Tibial nerve (tissue), 4 donors: ENCODE measurements around the gene CCDC124. TPM values are rescaled to one million over a fixed set of nuclear protein-coding genes. Genes with fewer than 3 reads are reported as not detected.

Source experiments
- DNase-seq, 2 donors: peaks; one replicate each; pipeline ENCODE4 v3.0.0-alpha.2; 2019; ENCODE audit warnings: low spot score in 2 of 2
- H3K27ac ChIP-seq, 4 donors: fragments of 200-600 bp; sonication (generic) in 3 of 4; one replicate each; pipeline ENCODE4 v1.5.1; 2017 to 2019; ENCODE audit warnings: mild to moderate bottlenecking in 1 of 4
- H3K27me3 ChIP-seq, 2 donors: fragments of 200-600 bp; sonication (generic) in 1 of 2; one replicate each; pipeline versions ENCODE4 v1.5.1 to v1.6.0; 2017 to 2019
- H3K36me3 ChIP-seq, 3 donors: fragments of 200-600 bp; sonication (generic); one replicate each; pipeline ENCODE4 v1.5.1; 2018 to 2019
- H3K4me1 ChIP-seq, 4 donors: fragments of 200-600 bp; sonication (generic) in 3 of 4; one replicate each; pipeline ENCODE4 v1.5.1; 2017 to 2019
- H3K4me3 ChIP-seq, 4 donors: fragments of 200-600 bp; sonication (generic) in 3 of 4; one replicate each; pipeline ENCODE4 v1.5.1; 2017 to 2019; ENCODE audit warnings: mild to moderate bottlenecking in 1 of 4, moderate library complexity in 1 of 4
- H3K9me3 ChIP-seq, 4 donors: fragments of 200-600 bp; sonication (generic) in 3 of 4; one replicate each; pipeline ENCODE4 v1.5.1; 2017 to 2019
- CTCF ChIP-seq, 5 experiments: fragments of 200-600 bp in 3 of 5; fragments of 450-650 bp in 2 of 5; sonication (generic) in 3 of 5; IDR thresholded peaks; one replicate each; pipeline ENCODE4 v1.5.1; 2016 to 2019; ENCODE audit warnings: antibody characterized with exemption in 5 of 5, mild to moderate bottlenecking in 3 of 5, moderate library complexity in 2 of 5
- EP300 ChIP-seq, 2 donors: sonication (generic); formaldehyde crosslinking; IDR thresholded peaks; one replicate each; pipeline ENCODE4 v1.6.1; 2017; ENCODE audit warnings: antibody characterized with exemption in 2 of 2, mild to moderate bottlenecking in 1 of 2
- POLR2A ChIP-seq, 2 donors: fragments of 450-650 bp; IDR thresholded peaks; one replicate each; pipeline ENCODE4 v1.6.1; 2017; ENCODE audit warnings: antibody characterized with exemption in 2 of 2, mild to moderate bottlenecking in 2 of 2, moderate library complexity in 2 of 2
- WGBS, 2 donors: methylation state at CpG; one replicate each; pipeline ENCODE4 v1.1.5; 2018; 5-methylcytosine and 5-hydroxymethylcytosine counted together
- total RNA-seq, 4 donors: library from RNA; depleted of rRNA; stranded (reverse); fragments of >200 nt; gene quantifications; one replicate each; pipeline ENCODE4 v1.1.0, GENCODE V29; 2016

CCDC124 gene
- total RNA-seq, 4 donors from 2014 or later = 29.3 to 69.0 (median 33.9) TPM

DNA sequence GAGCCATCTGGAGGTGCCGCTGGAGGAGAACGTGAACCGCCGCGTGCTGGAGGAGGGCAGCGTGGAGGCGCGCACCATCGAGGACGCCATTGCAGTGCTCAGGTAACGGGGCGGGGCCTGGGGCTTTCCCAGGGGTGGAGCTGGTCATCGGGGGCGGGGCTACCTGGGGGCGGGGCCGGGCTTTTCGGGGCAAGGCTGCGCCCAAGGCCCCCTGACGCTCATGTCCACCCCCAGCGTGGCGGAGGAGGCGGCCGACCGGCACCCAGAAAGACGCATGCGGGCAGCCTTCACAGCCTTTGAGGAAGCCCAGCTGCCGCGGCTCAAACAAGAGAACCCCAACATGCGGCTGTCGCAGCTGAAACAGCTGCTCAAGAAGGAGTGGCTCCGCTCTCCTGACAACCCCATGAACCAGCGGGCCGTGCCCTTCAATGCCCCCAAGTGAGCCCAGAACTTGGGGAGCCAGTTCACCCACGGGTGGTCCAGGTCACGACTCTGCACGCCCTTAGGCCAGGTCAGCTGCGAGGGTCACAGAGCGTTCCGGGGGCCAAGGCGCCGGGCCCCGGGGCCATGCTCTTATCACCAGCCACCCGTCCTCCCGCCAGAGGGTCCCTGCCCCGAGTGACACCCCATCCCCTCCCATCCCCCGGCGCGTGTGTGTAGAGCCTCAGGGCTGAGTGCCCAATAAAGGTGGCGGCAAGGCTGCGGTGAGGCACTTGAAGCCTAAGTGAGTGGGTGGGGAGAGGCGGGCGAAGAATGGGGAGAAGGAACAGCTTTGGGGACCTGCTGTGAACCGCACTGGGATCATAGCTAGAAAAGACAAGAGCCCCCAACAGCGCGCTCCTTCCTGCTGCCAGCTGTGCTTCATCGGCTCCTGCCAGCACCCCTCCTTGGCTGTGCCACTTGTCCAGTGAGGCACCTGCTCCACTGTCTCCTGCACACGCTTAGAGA is 10.7 kb downstream of the CCDC124 start:
- Histone ChIP-seq H3K4me3 (no peak overlapping the region), H3K27me3 (peaks cover 0 to 1% of the 10 kb centered on the region in 2 donors), H3K4me1 (peaks cover 0 to 18% (median 4%) of the 10 kb centered on the region in 4 donors), H3K9me3 (no peaks in the 10 kb centered on the region), H3K36me3 (peaks cover 0 to 65% (median 0%) of the 10 kb centered on the region in 3 donors), H3K27ac (no peak overlapping the region)
- 79 to 81% methylated on average over 45 to 54 of the region's 57 CpGs for WGBS, 2 donors
- TF ChIP-seq CTCF (IDR thresholded peaks at IDR 0.05) (no peak), POLR2A (IDR thresholded peaks at IDR 0.05) (no peak), EP300 (IDR thresholded peaks at IDR 0.05) (no peak)
- no peak for DNase-seq

GRCh38 chr19:17944301-17944700 is 11.5 kb downstream of the CCDC124 start:
- no peak overlapping the region for H3K4me3 ChIP-seq
- H3K27me3 ChIP-seq = peaks cover 0 to 9% of the 10 kb centered on the region in 2 donors
- no peak for DNase-seq
- peaks cover 0 to 58% (median 0%) of the 10 kb centered on the region in 3 donors for H3K36me3 ChIP-seq
- TF ChIP-seq EP300 (IDR thresholded peaks at IDR 0.05) (no peak), CTCF (IDR thresholded peaks at IDR 0.05) (no peak), POLR2A (IDR thresholded peaks at IDR 0.05) (no peak)
- H3K9me3 ChIP-seq = no peaks in the 10 kb centered on the region
- peaks cover 0 to 23% (median 7%) of the 10 kb centered on the region in 4 donors for H3K4me1 ChIP-seq
- WGBS, 2 donors = 60 to 68% methylated on average over 4 of the region's 4 CpGs
- no peak overlapping the region for H3K27ac ChIP-seq

- H3K4me1 ChIP-seq = peaks cover 0 to 52% (median 27%) of the 10 kb centered on the region in 4 donors
- WGBS, 2 donors = 20 to 23% methylated on average over 29 of the region's 29 CpGs
Observed at GRCh38 chr19:17946965-17947784, 14.4 kb downstream of the CCDC124 start.

DNA sequence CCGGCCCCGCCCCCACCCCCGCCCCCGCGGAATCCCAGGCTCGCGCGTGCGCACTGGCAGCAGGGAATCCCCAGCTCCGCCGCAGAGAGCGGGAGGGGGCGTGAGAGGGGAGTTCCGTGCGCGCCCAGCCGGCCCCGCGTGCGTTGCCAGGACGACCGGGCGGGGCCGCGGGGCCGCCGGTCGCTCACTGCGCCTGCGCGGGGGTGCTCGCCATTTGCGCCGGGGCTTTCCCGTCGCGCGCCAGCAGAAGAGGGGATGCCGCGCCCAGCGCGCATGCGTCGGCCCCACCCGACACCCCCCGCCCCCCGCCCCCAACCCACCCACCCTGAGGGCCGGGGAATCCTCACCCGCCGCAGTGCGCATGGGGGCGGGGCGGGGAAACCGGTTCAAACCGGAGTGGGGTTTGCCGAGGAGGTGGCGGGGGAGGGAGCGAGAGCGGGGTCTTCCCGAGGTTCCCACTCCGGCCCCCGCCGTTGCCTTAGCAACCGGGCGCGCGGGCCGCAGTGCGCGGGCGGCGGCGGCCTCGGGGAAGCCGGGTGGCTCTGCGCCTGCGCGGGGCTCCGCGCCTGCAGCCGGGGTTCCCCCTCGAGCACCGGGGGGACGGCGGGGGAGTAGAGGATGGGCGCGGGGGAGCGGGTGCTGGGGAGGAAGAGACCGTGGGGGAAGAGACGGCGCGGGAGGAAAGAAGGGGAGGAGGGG is 15.1 kb downstream of the CCDC124 start:
- DNase-seq = peak; percentile 63 to 68
- Histone ChIP-seq H3K4me3 (peak overlapping the region; percentile 48 to 91 (median 74)), H3K27me3 (peaks cover 6 to 44% of the 10 kb centered on the region in 2 donors), H3K4me1 (peaks cover 0 to 60% (median 31%) of the 10 kb centered on the region in 4 donors), H3K27ac (peak overlapping the region in 3 of 4 donors; percentile 61 to 81 (median 62)), H3K9me3 (no peaks in the 10 kb centered on the region), H3K36me3 (peaks cover 0 to 22% (median 0%) of the 10 kb centered on the region in 3 donors)
- WGBS, 2 donors = 0% methylated on average over 16 to 22 of the region's 92 CpGs
- TF ChIP-seq CTCF (IDR thresholded peaks at IDR 0.05) (no peak), EP300 (IDR thresholded peaks at IDR 0.05) (no peak), POLR2A (IDR thresholded peaks at IDR 0.05) (no peak)

More at GRCh38 chr19:17946965-17947784, 14.4 kb downstream of the CCDC124 start:
- no peaks in the 10 kb centered on the region for H3K9me3 ChIP-seq
- peaks cover 0 to 30% (median 0%) of the 10 kb centered on the region in 3 donors for H3K36me3 ChIP-seq
- no peak for DNase-seq
- peaks cover 2 to 36% of the 10 kb centered on the region in 2 donors for H3K27me3 ChIP-seq
- H3K27ac ChIP-seq = peak overlapping the region in 3 of 4 donors; percentile 61 to 81 (median 62)
- no peak for TF ChIP-seq POLR2A (IDR thresholded peaks at IDR 0.05)
- no peak for TF ChIP-seq EP300 (IDR thresholded peaks at IDR 0.05)
- H3K4me3 ChIP-seq = peak overlapping the region; percentile 48 to 91 (median 65)

DNA sequence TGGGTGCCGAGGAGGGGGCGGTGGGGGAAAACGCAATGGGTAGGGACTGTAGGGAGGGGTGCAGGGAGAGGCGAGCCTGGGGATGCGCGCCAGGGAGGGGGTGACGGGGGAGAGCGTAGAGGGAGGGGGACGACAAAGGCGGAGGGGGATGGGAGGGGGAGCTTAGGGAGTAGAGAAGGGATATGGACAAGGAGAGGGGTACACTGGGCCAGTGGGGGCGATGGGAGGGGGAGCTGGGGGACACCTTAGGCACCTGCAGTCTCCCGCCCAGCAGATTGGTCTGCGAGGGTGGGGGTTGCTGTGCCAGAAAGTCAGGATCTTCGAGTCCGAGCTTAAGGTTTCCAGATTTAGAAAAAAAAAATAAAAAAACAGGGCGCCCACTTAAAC is 15.7 kb downstream of the CCDC124 start:
- Histone ChIP-seq H3K4me1 (peaks cover 0 to 61% (median 31%) of the 10 kb centered on the region in 4 donors), H3K9me3 (no peaks in the 10 kb centered on the region), H3K4me3 (peak overlapping the region; percentile 48 to 91 (median 74)), H3K36me3 (peaks cover 0 to 17% (median 0%) of the 10 kb centered on the region in 3 donors), H3K27me3 (peaks cover 6 to 49% of the 10 kb centered on the region in 2 donors), H3K27ac (peak overlapping the region in 1 of 4 donors; percentile 81)
- 0% methylated on average over 13 to 14 of the region's 16 CpGs for WGBS, 2 donors
- DNase-seq = no peak
- TF ChIP-seq POLR2A (IDR thresholded peaks at IDR 0.05) = no peak
- TF ChIP-seq EP300 (IDR thresholded peaks at IDR 0.05) = no peak
- no peak for TF ChIP-seq CTCF (IDR thresholded peaks at IDR 0.05)
